ENCODE data around the gene ABCE1. TPM values are rescaled to one million over a fixed set of nuclear protein-coding genes. Genes with fewer than 3 reads are reported as not detected.

Gene ABCE1
- total RNA-seq, 1 donor from 2014 or later: 81.1 TPM

DNA sequence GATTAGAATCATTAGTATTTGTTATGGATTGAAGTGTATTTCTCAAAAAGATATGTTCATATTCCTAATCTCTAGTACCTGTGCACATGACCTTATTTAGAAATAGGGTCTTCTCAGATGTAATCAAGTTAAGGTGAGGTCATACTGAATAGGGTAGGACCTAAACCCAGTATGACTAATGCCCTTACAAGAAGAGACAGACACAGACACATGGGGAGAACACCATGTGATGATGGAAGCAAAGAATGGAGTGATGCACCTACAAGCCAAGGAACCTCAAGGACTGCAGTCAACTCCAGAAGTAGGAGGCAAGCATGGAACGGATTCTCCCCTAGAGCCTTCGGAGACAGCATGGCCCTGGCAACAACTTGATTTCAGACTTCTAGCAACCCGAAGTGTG, 50.9 kb downstream of the ABCE1 start:
- H3K27ac ChIP-seq (ENCODE audit: low read depth, low read length): no peak overlapping the region
- H3K36me3 ChIP-seq (ENCODE audit: insufficient read depth, low read length): peaks cover 34% of the 10 kb centered on the region
- Mint-ChIP-seq H3K27me3 (ENCODE audit: low read depth, unreplicated experiment) (no peaks in the 10 kb centered on the region), H3K36me3 (ENCODE audit: low read depth, unreplicated experiment) (peaks cover 18% of the 10 kb centered on the region), H3K4me3 (ENCODE audit: unreplicated experiment) (no peak overlapping the region), H3K27ac (ENCODE audit: unreplicated experiment) (no peak overlapping the region), H3K9me3 (ENCODE audit: unreplicated experiment) (no peaks in the 10 kb centered on the region), H3K4me1 (ENCODE audit: low read depth, unreplicated experiment) (no peaks in the 10 kb centered on the region)
- FAIRE-seq (no peak), DNase-seq (ENCODE audit: low read depth) (no peak)
- H3K4me2 ChIP-seq (ENCODE audit: low read length): no peak overlapping the region
- TF ChIP-seq, protein P1, sequence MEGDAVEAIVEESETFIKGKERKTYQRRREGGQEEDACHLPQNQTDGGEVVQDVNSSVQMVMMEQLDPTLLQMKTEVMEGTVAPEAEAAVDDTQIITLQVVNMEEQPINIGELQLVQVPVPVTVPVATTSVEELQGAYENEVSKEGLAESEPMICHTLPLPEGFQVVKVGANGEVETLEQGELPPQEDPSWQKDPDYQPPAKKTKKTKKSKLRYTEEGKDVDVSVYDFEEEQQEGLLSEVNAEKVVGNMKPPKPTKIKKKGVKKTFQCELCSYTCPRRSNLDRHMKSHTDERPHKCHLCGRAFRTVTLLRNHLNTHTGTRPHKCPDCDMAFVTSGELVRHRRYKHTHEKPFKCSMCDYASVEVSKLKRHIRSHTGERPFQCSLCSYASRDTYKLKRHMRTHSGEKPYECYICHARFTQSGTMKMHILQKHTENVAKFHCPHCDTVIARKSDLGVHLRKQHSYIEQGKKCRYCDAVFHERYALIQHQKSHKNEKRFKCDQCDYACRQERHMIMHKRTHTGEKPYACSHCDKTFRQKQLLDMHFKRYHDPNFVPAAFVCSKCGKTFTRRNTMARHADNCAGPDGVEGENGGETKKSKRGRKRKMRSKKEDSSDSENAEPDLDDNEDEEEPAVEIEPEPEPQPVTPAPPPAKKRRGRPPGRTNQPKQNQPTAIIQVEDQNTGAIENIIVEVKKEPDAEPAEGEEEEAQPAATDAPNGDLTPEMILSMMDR (IDR thresholded peaks at IDR 0.05; ENCODE audit: insufficient read depth, low read depth, low read length): no peak
- no peak for TF ChIP-seq EZH2 (IDR thresholded peaks at IDR 0.05; ENCODE audit: insufficient read depth, low read length)
- H3K4me3 ChIP-seq (ENCODE audit: insufficient read depth, low read depth, low read length): no peak overlapping the region
- no peaks in the 10 kb centered on the region for H3K4me1 ChIP-seq (ENCODE audit: insufficient read depth, low read length)
- no peaks in the 10 kb centered on the region for H3K27me3 ChIP-seq (ENCODE audit: insufficient read depth, low read length)
- no peak overlapping the region for H3K9ac ChIP-seq (ENCODE audit: low read length)
- H4K20me1 ChIP-seq (ENCODE audit: insufficient read depth, low read length): no peaks in the 10 kb centered on the region
- H3K9me3 ChIP-seq (ENCODE audit: insufficient read depth, low read depth, low read length): no peaks in the 10 kb centered on the region
- H3K79me2 ChIP-seq (ENCODE audit: insufficient read depth, low read length): no peaks in the 10 kb centered on the region
- H2AFZ ChIP-seq (ENCODE audit: low read depth, low read length): no peak overlapping the region

DNA sequence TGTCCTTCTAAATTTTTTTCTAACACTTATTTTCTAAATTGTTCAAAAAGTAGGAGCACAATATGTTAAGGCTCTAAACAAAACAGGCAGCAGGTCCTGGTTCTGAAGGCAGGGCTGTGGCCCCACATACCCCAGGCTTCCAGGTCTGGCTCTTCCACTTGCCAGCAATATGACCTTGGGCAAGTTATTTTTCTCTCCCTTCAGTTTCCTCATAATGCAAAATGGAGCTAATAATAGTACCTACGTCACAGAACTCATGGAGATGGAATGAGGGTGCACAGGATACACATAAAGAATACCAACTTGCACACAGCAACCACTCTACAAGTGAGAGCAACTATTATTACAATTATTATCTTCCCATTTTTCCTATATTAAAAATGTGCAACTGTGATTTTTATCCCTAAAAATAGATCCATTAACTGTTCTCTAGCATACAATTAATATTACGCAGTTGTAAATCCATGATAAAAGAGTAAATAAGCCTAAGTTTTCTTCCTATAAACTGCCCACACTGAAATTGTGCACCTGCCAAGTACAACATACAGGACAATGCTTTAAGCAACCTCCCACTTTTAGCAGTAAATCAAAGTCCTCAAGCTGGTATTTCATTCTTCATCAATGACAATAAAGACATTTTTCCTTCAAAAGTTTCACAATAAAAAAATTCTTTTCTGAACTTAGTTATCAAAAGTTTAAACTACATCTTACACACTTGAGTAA, 55.2 kb downstream of the ABCE1 start:
- H3K4me1 ChIP-seq (ENCODE audit: insufficient read depth, low read length): no peaks in the 10 kb centered on the region
- no peaks in the 10 kb centered on the region for H3K27me3 ChIP-seq (ENCODE audit: insufficient read depth, low read length)
- H3K36me3 ChIP-seq (ENCODE audit: insufficient read depth, low read length): peaks cover 18% of the 10 kb centered on the region
- H3K27ac ChIP-seq (ENCODE audit: low read depth, low read length): no peak overlapping the region
- no peak overlapping the region for H3K9ac ChIP-seq (ENCODE audit: low read length)
- no peak for TF ChIP-seq EZH2 (IDR thresholded peaks at IDR 0.05; ENCODE audit: insufficient read depth, low read length)
- TF ChIP-seq, protein P1 (IDR thresholded peaks at IDR 0.05; ENCODE audit: insufficient read depth, low read depth, low read length): no peak
- H3K27ac Mint-ChIP-seq (ENCODE audit: unreplicated experiment): no peak overlapping the region
- no peak overlapping the region for H2AFZ ChIP-seq (ENCODE audit: low read depth, low read length)
- FAIRE-seq: no peak
- peaks cover 4% of the 10 kb centered on the region for H3K79me2 ChIP-seq (ENCODE audit: insufficient read depth, low read length)
- no peak overlapping the region for H3K4me2 ChIP-seq (ENCODE audit: low read length)
- no peak overlapping the region for H3K4me3 Mint-ChIP-seq (ENCODE audit: unreplicated experiment)
- peaks cover 3% of the 10 kb centered on the region for H4K20me1 ChIP-seq (ENCODE audit: insufficient read depth, low read length)
- no peaks in the 10 kb centered on the region for H3K9me3 Mint-ChIP-seq (ENCODE audit: unreplicated experiment)
- peaks cover 13% of the 10 kb centered on the region for H3K36me3 Mint-ChIP-seq (ENCODE audit: low read depth, unreplicated experiment)
- H3K27me3 Mint-ChIP-seq (ENCODE audit: low read depth, unreplicated experiment): no peaks in the 10 kb centered on the region
- DNase-seq (ENCODE audit: low read depth): no peak
- H3K4me1 Mint-ChIP-seq (ENCODE audit: low read depth, unreplicated experiment): no peaks in the 10 kb centered on the region
- H3K9me3 ChIP-seq (ENCODE audit: insufficient read depth, low read depth, low read length): no peaks in the 10 kb centered on the region
- H3K4me3 ChIP-seq (ENCODE audit: insufficient read depth, low read depth, low read length): no peak overlapping the region

DNA sequence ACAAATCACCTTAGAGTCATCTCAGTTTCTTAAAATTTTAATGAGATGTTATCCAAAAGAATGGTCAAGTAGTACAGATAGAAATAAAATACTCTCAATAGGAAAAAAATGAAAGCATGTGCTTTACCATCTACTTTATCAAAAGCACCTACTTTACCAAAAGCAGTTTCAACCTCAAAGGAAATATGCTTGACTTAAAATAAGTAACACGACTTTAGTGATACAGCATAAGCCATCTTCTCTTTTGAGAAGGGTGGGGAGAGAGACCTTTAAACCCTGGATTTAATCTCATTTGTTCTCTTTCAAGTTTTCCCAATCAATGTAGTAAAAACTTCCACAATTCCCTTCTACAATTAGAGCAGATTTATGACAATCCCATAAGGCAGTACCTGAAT, 55.8 kb downstream of the ABCE1 start:
- TF ChIP-seq EZH2 (IDR thresholded peaks at IDR 0.05; ENCODE audit: insufficient read depth, low read length): no peak
- TF ChIP-seq, protein P1 (IDR thresholded peaks at IDR 0.05; ENCODE audit: insufficient read depth, low read depth, low read length): no peak

More for the DNA sequence above, 55.8 kb downstream of the ABCE1 start:
- Mint-ChIP-seq H3K4me3 (ENCODE audit: unreplicated experiment) (no peak overlapping the region), H3K36me3 (ENCODE audit: low read depth, unreplicated experiment) (peaks cover 14% of the 10 kb centered on the region), H3K27me3 (ENCODE audit: low read depth, unreplicated experiment) (no peaks in the 10 kb centered on the region), H3K9me3 (ENCODE audit: unreplicated experiment) (no peaks in the 10 kb centered on the region), H3K4me1 (ENCODE audit: low read depth, unreplicated experiment) (no peaks in the 10 kb centered on the region), H3K27ac (ENCODE audit: unreplicated experiment) (no peak overlapping the region)
- H3K36me3 ChIP-seq (ENCODE audit: insufficient read depth, low read length): peaks cover 18% of the 10 kb centered on the region
- DNase-seq (ENCODE audit: low read depth): no peak
- no peak overlapping the region for H3K4me3 ChIP-seq (ENCODE audit: insufficient read depth, low read depth, low read length)
- no peak overlapping the region for H3K27ac ChIP-seq (ENCODE audit: low read depth, low read length)
- peaks cover 3% of the 10 kb centered on the region for H4K20me1 ChIP-seq (ENCODE audit: insufficient read depth, low read length)
- H3K4me1 ChIP-seq (ENCODE audit: insufficient read depth, low read length): no peaks in the 10 kb centered on the region
- no peaks in the 10 kb centered on the region for H3K9me3 ChIP-seq (ENCODE audit: insufficient read depth, low read depth, low read length)
- no peak overlapping the region for H3K4me2 ChIP-seq (ENCODE audit: low read length)
- no peak overlapping the region for H2AFZ ChIP-seq (ENCODE audit: low read depth, low read length)
- no peak for FAIRE-seq
- H3K27me3 ChIP-seq (ENCODE audit: insufficient read depth, low read length): no peaks in the 10 kb centered on the region
- H3K9ac ChIP-seq (ENCODE audit: low read length): no peak overlapping the region
- H3K79me2 ChIP-seq (ENCODE audit: insufficient read depth, low read length): peaks cover 9% of the 10 kb centered on the region
